CD8-positive, alpha-beta memory T cell (primary cell): ENCODE data around the gene PLIN1. TPM values are rescaled to one million over a fixed set of nuclear protein-coding genes. Genes with fewer than 3 reads are reported as not detected.

Experiments
- CTCF ChIA-PET: fragments of 350-600 bp; sonication (Branson Sonifier 250); formaldehyde crosslinking; loops from one replicate; lab custom pipeline; 2021; ENCODE audit warnings: antibody characterized with exemption; lab: Charles Lee
- POLR2A ChIA-PET: fragments of 350-600 bp; sonication (Branson Sonifier 250); formaldehyde crosslinking; loops from one replicate; lab custom pipeline; 2021; ENCODE audit warnings: antibody characterized with exemption; lab: Charles Lee
- DNase-seq, 5 donors: peaks; one replicate each; pipeline versions ENCODE4 v3.0.0 to v3.0.0-alpha.2; 2020 to 2022; ENCODE audit warnings: mixed read lengths in 1 of 5
- H3K27ac ChIP-seq: one replicate; pipeline ENCODE4 v1.7.0; 2013; ENCODE audit warnings: low read depth, mild to moderate bottlenecking, low read length, moderate library complexity
- H3K27me3 ChIP-seq: 2 replicates; pipeline ENCODE4 v1.7.0; 2013; ENCODE audit warnings: low read length, mild to moderate bottlenecking; ENCODE audit not compliant: insufficient read depth, poor library complexity, severe bottlenecking
- H3K36me3 ChIP-seq: 2 replicates; pipeline ENCODE4 v1.7.0; 2013; ENCODE audit warnings: mild to moderate bottlenecking, low read length, moderate library complexity; ENCODE audit not compliant: insufficient read depth
- H3K4me1 ChIP-seq: 2 replicates; pipeline ENCODE4 v1.7.0; 2013; ENCODE audit warnings: mild to moderate bottlenecking, low read length, moderate library complexity; ENCODE audit not compliant: insufficient read depth
- H3K4me3 ChIP-seq: 2 replicates; pipeline ENCODE4 v1.7.0; 2013; ENCODE audit warnings: mild to moderate bottlenecking, low read length
- H3K9me3 ChIP-seq: 2 replicates; pipeline ENCODE4 v1.7.0; 2013; ENCODE audit warnings: mild to moderate bottlenecking, low read length
- H3K27ac Mint-ChIP-seq, 8 donors: one replicate each; pipeline ENCODE4 v1.8.0; 2020 to 2021; ENCODE audit warnings: mixed read lengths in 8 of 8, mild to moderate bottlenecking in 6 of 8, inconsistent platforms in 3 of 8, moderate library complexity in 3 of 8
- H3K27me3 Mint-ChIP-seq, 2 donors: one replicate each; pipeline ENCODE4 v1.8.0; 2020 to 2021; ENCODE audit warnings: mixed read lengths in 2 of 2, mild to moderate bottlenecking in 1 of 2, moderate library complexity in 1 of 2
- H3K36me3 Mint-ChIP-seq, 3 donors: one replicate each; pipeline ENCODE4 v1.8.0; 2020 to 2021; ENCODE audit warnings: mixed read lengths in 3 of 3, inconsistent platforms in 1 of 3, mild to moderate bottlenecking in 1 of 3
- H3K4me1 Mint-ChIP-seq, 3 donors: one replicate each; pipeline ENCODE4 v1.8.0; 2020 to 2021; ENCODE audit warnings: mixed read lengths in 3 of 3, inconsistent platforms in 1 of 3, mild to moderate bottlenecking in 1 of 3
- H3K4me3 Mint-ChIP-seq, 7 donors: one replicate each; pipeline ENCODE4 v1.8.0; 2020 to 2021; ENCODE audit warnings: mixed read lengths in 7 of 7, mild to moderate bottlenecking in 6 of 7, moderate library complexity in 4 of 7, inconsistent platforms in 2 of 7
- H3K9me3 Mint-ChIP-seq, 5 donors: one replicate each; pipeline ENCODE4 v1.8.0; 2020 to 2022; ENCODE audit warnings: mixed read lengths in 5 of 5, mild to moderate bottlenecking in 3 of 5, moderate library complexity in 2 of 5, inconsistent platforms in 1 of 5
- polyA plus RNA-seq: library from polyadenylated mRNA; unstranded; fragments of 300-500 nt; fragmentation: Illumina TruSeq; gene quantifications from one replicate; pipeline ENCODE4 v1.2.3, GENCODE V29; 2021
- total RNA-seq, 2 experiments: library from RNA; stranded (reverse); gene quantifications; one replicate each; pipeline ENCODE4 v1.2.3, GENCODE V29; 2021

PLIN1 gene
- total and polyA plus RNA-seq, 3 experiments from 2014 or later, result 0.35 to 0.50 TPM; not detected in 1

DNA sequence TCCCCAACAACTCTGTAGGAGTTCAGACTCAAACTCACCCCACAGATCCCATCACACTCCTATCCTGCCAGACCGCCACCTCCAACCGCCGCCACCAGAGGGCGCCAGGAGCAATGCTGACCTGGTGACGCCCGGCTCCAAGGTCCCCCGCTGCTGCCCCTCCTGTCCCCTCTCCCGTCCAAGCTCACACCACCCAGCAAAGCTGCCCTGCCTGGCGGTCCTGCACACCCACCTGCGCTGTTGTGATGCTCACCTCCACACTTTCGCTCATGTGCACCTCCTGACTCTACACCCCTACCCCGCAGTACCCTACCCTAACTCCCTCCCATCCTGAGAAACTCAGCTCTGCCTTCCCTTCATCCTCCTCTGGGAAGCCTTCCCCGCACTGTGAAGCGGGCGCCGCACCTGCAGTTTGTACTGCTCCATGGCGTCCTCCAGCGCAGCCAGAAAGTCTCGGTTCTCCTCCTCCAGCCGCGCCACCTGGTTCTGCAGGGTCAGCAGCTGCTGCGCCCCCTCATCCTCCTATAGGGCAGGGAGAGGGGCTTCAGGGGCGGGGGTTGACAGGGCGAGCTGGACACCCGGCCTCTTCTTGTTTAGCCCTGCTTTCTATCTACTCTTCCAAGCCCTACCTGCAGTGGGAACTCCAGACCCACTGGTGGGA is 31.8 kb downstream of the PLIN1 start:
- Mint-ChIP-seq H3K9me3 (no peaks in the 10 kb centered on the region), H3K27me3 (peaks cover 7 to 11% of the 10 kb centered on the region in 2 donors), H3K4me3 (no peak overlapping the region), H3K27ac (no peak overlapping the region), H3K4me1 (peaks cover 0 to 3% (median 2%) of the 10 kb centered on the region in 3 donors), H3K36me3 (no peaks in the 10 kb centered on the region)
- H3K4me3 ChIP-seq, result no peak overlapping the region
- H3K9me3 ChIP-seq, result no peaks in the 10 kb centered on the region
- peak; percentile 12 to 63 (median 31) for DNase-seq
- H3K4me1 ChIP-seq, result no peaks in the 10 kb centered on the region
- H3K27me3 ChIP-seq, result no peaks in the 10 kb centered on the region
- no peak overlapping the region for H3K27ac ChIP-seq
- no peaks in the 10 kb centered on the region for H3K36me3 ChIP-seq
- ChIA-PET CTCF (no interaction called here), POLR2A (no interaction called here)

- Histone ChIP-seq H3K27ac (no peak overlapping the region), H3K36me3 (no peaks in the 10 kb centered on the region), H3K4me3 (no peak overlapping the region), H3K9me3 (no peaks in the 10 kb centered on the region), H3K27me3 (no peaks in the 10 kb centered on the region), H3K4me1 (no peaks in the 10 kb centered on the region)
- H3K4me3 Mint-ChIP-seq, result no peak overlapping the region
- peaks cover 0 to 3% (median 2%) of the 10 kb centered on the region in 3 donors for H3K4me1 Mint-ChIP-seq
- peaks cover 4 to 6% of the 10 kb centered on the region in 2 donors for H3K27me3 Mint-ChIP-seq
- ChIA-PET CTCF (no interaction called here), POLR2A (interaction anchor here (0.6 kb wide), 1 partner anchor 248 kb away, joined by 3 read pairs; no protein-coding TSS in a partner anchor)
- DNase-seq, result no peak
- H3K36me3 Mint-ChIP-seq, result no peaks in the 10 kb centered on the region
- no peak overlapping the region for H3K27ac Mint-ChIP-seq
- H3K9me3 Mint-ChIP-seq, result no peaks in the 10 kb centered on the region
Observed at GRCh38 chr15:89646416-89647141, 32.6 kb downstream of the PLIN1 start.

GRCh38 chr15:89645680-89646079 is 33.5 kb downstream of the PLIN1 start:
- no peak overlapping the region for H3K27ac ChIP-seq
- ChIA-PET CTCF (no interaction called here), POLR2A (no interaction called here)
- Mint-ChIP-seq H3K27ac (no peak overlapping the region), H3K4me3 (peak overlapping the region in 1 of 7 donors; percentile 50), H3K9me3 (no peaks in the 10 kb centered on the region), H3K36me3 (no peaks in the 10 kb centered on the region), H3K27me3 (peaks cover 3% of the 10 kb centered on the region in 2 donors), H3K4me1 (peaks cover 0 to 3% (median 2%) of the 10 kb centered on the region in 3 donors)
- no peak for DNase-seq
- H3K4me3 ChIP-seq, result no peak overlapping the region
- no peaks in the 10 kb centered on the region for H3K36me3 ChIP-seq
- no peaks in the 10 kb centered on the region for H3K27me3 ChIP-seq
- H3K4me1 ChIP-seq, result no peaks in the 10 kb centered on the region
- H3K9me3 ChIP-seq, result no peaks in the 10 kb centered on the region

GRCh38 chr15:89642106-89642505 is 37.1 kb downstream of the PLIN1 start:
- no peak overlapping the region for H3K4me3 Mint-ChIP-seq

GRCh38 chr15:89641053-89641452 is 38.1 kb downstream of the PLIN1 start:
- CTCF ChIA-PET, result no interaction called here
- POLR2A ChIA-PET, result no interaction called here
- H3K36me3 Mint-ChIP-seq, result no peaks in the 10 kb centered on the region

More at GRCh38 chr15:89642106-89642505, 37.1 kb downstream of the PLIN1 start:
- Mint-ChIP-seq H3K36me3 (no peaks in the 10 kb centered on the region), H3K9me3 (no peaks in the 10 kb centered on the region), H3K4me1 (peaks cover 0 to under 1% (median 0%) of the 10 kb centered on the region in 3 donors), H3K27ac (no peak overlapping the region), H3K27me3 (peaks cover 0 to under 1% of the 10 kb centered on the region in 2 donors)
- H3K27me3 ChIP-seq, result no peaks in the 10 kb centered on the region
- H3K27ac ChIP-seq, result no peak overlapping the region
- ChIA-PET CTCF (no interaction called here), POLR2A (no interaction called here)
- no peak overlapping the region for H3K4me3 ChIP-seq
- no peaks in the 10 kb centered on the region for H3K4me1 ChIP-seq
- H3K36me3 ChIP-seq, result no peaks in the 10 kb centered on the region
- H3K9me3 ChIP-seq, result no peaks in the 10 kb centered on the region
- no peak for DNase-seq

GRCh38 chr15:89640245-89640644 is 38.9 kb downstream of the PLIN1 start:
- no peak overlapping the region for H3K27ac Mint-ChIP-seq
- H3K4me1 ChIP-seq, result no peaks in the 10 kb centered on the region
- DNase-seq, result no peak
- H3K27me3 Mint-ChIP-seq, result no peaks in the 10 kb centered on the region
- no peaks in the 10 kb centered on the region for H3K27me3 ChIP-seq
- POLR2A ChIA-PET, result no interaction called here
- H3K36me3 ChIP-seq, result no peaks in the 10 kb centered on the region
- CTCF ChIA-PET, result no interaction called here
- no peaks in the 10 kb centered on the region for H3K4me1 Mint-ChIP-seq
- H3K4me3 ChIP-seq, result no peak overlapping the region
- no peaks in the 10 kb centered on the region for H3K36me3 Mint-ChIP-seq
- H3K9me3 Mint-ChIP-seq, result peaks cover 0 to 2% (median 0%) of the 10 kb centered on the region in 5 donors
- no peak overlapping the region for H3K4me3 Mint-ChIP-seq
- H3K27ac ChIP-seq, result no peak overlapping the region
- H3K9me3 ChIP-seq, result no peaks in the 10 kb centered on the region

More at GRCh38 chr15:89641053-89641452, 38.1 kb downstream of the PLIN1 start:
- Histone ChIP-seq H3K4me1 (no peaks in the 10 kb centered on the region), H3K27ac (no peak overlapping the region), H3K36me3 (no peaks in the 10 kb centered on the region), H3K27me3 (no peaks in the 10 kb centered on the region), H3K4me3 (no peak overlapping the region), H3K9me3 (no peaks in the 10 kb centered on the region)
- H3K27me3 Mint-ChIP-seq, result no peaks in the 10 kb centered on the region
- no peaks in the 10 kb centered on the region for H3K4me1 Mint-ChIP-seq
- DNase-seq, result no peak
- no peaks in the 10 kb centered on the region for H3K9me3 Mint-ChIP-seq
- no peak overlapping the region for H3K4me3 Mint-ChIP-seq
- no peak overlapping the region for H3K27ac Mint-ChIP-seq

- Histone ChIP-seq H3K27me3 (no peaks in the 10 kb centered on the region), H3K27ac (no peak overlapping the region), H3K36me3 (no peaks in the 10 kb centered on the region), H3K4me1 (no peaks in the 10 kb centered on the region), H3K4me3 (no peak overlapping the region), H3K9me3 (no peaks in the 10 kb centered on the region)
- DNase-seq, result no peak
- no peak overlapping the region for H3K4me3 Mint-ChIP-seq
- no peak overlapping the region for H3K27ac Mint-ChIP-seq
- peaks cover 0 to 2% (median 0%) of the 10 kb centered on the region in 5 donors for H3K9me3 Mint-ChIP-seq
- CTCF ChIA-PET, result no interaction called here
- no peaks in the 10 kb centered on the region for H3K36me3 Mint-ChIP-seq
- no peaks in the 10 kb centered on the region for H3K4me1 Mint-ChIP-seq
- POLR2A ChIA-PET, result no interaction called here
- no peaks in the 10 kb centered on the region for H3K27me3 Mint-ChIP-seq
Observed at GRCh38 chr15:89633585-89633984, 45.6 kb downstream of the PLIN1 start.
